SK-N-SH treated with all-trans-retinoic acid at 6 μM for 48 hours (cell line): ENCODE data around the gene NEB.

Experiments
- ATAC-seq: fragments of 200-7000 bp; cut with Tn5 transposase; 3 replicates; pipeline ENCODE4 v1.9.1; 2020; ENCODE audit warnings: mild to moderate bottlenecking, moderate library complexity
- BACH2 ChIP-seq: fragments of 250-450 bp; sonication (Bioruptor Pico); IDR thresholded peaks from 2 replicates; pipeline ENCODE4 v1.9.0; 2021; ENCODE audit warnings: mild to moderate bottlenecking, borderline replicate concordance
- CSDC2 ChIP-seq: fragments of 250-450 bp; sonication (Bioruptor Pico); IDR thresholded peaks from 2 replicates; pipeline ENCODE4 v1.5.0; 2020; ENCODE audit warnings: mild to moderate bottlenecking, moderate library complexity
- ESRRG ChIP-seq: fragments of 250-450 bp; sonication (Bioruptor Pico); IDR thresholded peaks from 2 replicates; pipeline ENCODE4 v1.6.1; 2021; ENCODE audit warnings: mild to moderate bottlenecking
- GLIS3 ChIP-seq: fragments of 250-450 bp; sonication (Bioruptor Pico); IDR thresholded peaks from 2 replicates; pipeline ENCODE4 v1.5.0; 2020; ENCODE audit warnings: mild to moderate bottlenecking, moderate library complexity
- ISL1 ChIP-seq: fragments of 250-450 bp; sonication (Bioruptor Pico); IDR thresholded peaks from 2 replicates; pipeline ENCODE4 v2.1.2; 2022; ENCODE audit warnings: mild to moderate bottlenecking, moderate library complexity
- OSR1 ChIP-seq: fragments of 250-450 bp; sonication (Bioruptor Pico); IDR thresholded peaks from 2 replicates; pipeline ENCODE4 v1.8.0; 2022; ENCODE audit warnings: moderate library complexity, mild to moderate bottlenecking, inconsistent platforms
- PPARA ChIP-seq: fragments of 250-450 bp; sonication (Bioruptor Pico); IDR thresholded peaks from 2 replicates; pipeline ENCODE4 v1.5.0; 2020; ENCODE audit warnings: mild to moderate bottlenecking, borderline replicate concordance
- SNAI2 ChIP-seq: fragments of 250-450 bp; sonication (Bioruptor Pico); IDR thresholded peaks from 2 replicates; pipeline ENCODE4 v1.5.0; 2020; ENCODE audit warnings: mild to moderate bottlenecking, moderate library complexity
- TOX ChIP-seq: fragments of 250-450 bp; sonication (Bioruptor Pico); IDR thresholded peaks from 2 replicates; pipeline ENCODE4 v1.8.0; 2021; ENCODE audit warnings: mild to moderate bottlenecking, moderate library complexity, borderline replicate concordance
- ZC3H10 ChIP-seq: fragments of 250-450 bp; sonication (Bioruptor Pico); IDR thresholded peaks from 2 replicates; pipeline ENCODE4 v1.5.1; 2021; ENCODE audit warnings: mild to moderate bottlenecking, moderate library complexity
- ZFP3 ChIP-seq: fragments of 250-450 bp; sonication (Bioruptor Pico); IDR thresholded peaks from 2 replicates; pipeline ENCODE4 v1.5.0; 2020; ENCODE audit warnings: mild to moderate bottlenecking, moderate library complexity
- ZFP30 ChIP-seq: fragments of 450-650 bp; formaldehyde crosslinking; IDR thresholded peaks from 2 replicates; pipeline ENCODE4 v1.5.0; 2022; ENCODE audit warnings: mild to moderate bottlenecking, moderate library complexity
- ZNF565 ChIP-seq: fragments of 450-650 bp; formaldehyde crosslinking; conservative IDR thresholded peaks from 2 replicates; pipeline ENCODE4 v1.5.0; 2020; ENCODE audit warnings: low read depth, mild to moderate bottlenecking, moderate library complexity
- ZNF70 ChIP-seq: fragments of 450-650 bp; formaldehyde crosslinking; IDR thresholded peaks from 2 replicates; pipeline ENCODE4 v1.5.0; 2020; ENCODE audit warnings: mild to moderate bottlenecking, moderate library complexity
- ZNF8 ChIP-seq: fragments of 450-650 bp; formaldehyde crosslinking; IDR thresholded peaks from 2 replicates; pipeline ENCODE4 v1.5.0; 2020; ENCODE audit warnings: mild to moderate bottlenecking, moderate library complexity
- TF ChIP-seq, protein P1 (sequence below): fragments of 250-450 bp; sonication (Bioruptor Pico); IDR thresholded peaks from 2 replicates; pipeline ENCODE4 v1.5.1; 2020; ENCODE audit warnings: low read depth, mild to moderate bottlenecking, moderate library complexity
- TF ChIP-seq, protein P2 (sequence below): fragments of 250-450 bp; sonication (Bioruptor Pico); IDR thresholded peaks from 2 replicates; pipeline ENCODE4 v1.8.0; 2021; ENCODE audit warnings: low read depth, mild to moderate bottlenecking, moderate library complexity, borderline replicate concordance
- TF ChIP-seq, protein P3 (sequence below): fragments of 250-450 bp; sonication (Bioruptor Pico); IDR thresholded peaks from 2 replicates; pipeline ENCODE4 v1.5.1; 2021; ENCODE audit warnings: mild to moderate bottlenecking, moderate library complexity

Gene NEB

DNA sequence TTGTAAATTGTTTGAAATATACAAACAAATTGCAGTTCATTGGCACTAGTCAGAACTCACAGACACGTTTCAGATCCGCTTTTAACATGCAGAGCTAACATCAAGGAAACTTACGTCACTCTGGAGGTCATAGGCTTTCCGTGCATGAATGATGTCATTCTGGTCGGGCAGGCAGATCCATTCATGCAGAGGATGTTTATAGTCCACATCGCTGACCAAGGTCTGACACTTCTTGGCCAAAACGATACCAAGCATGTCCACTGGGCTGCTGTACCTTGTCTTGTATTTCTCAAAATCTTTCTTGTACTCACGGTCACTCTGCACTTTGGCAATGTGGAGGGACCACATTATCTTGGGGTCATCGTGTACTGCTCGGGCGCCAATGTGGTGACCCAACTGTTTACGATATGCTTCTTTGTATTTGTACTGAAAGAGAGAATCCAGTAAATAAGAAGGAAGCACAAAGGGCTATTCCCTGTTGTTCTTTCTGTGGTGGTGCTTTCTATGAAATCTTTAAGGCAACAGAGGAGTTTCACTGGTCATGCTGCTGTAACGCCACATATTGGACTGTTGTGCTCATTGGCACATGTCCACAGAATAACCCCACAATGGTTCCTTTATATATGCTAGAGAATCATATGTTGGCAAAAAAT is 114.8 kb downstream of the NEB start:
- ATAC-seq: no peak
- TF ChIP-seq OSR1 (no peak), ZFP30 (CRISPR knock-in tag) (no peak), ISL1 (CRISPR knock-in tag) (no peak), PPARA (CRISPR knock-in tag) (no peak)

DNA sequence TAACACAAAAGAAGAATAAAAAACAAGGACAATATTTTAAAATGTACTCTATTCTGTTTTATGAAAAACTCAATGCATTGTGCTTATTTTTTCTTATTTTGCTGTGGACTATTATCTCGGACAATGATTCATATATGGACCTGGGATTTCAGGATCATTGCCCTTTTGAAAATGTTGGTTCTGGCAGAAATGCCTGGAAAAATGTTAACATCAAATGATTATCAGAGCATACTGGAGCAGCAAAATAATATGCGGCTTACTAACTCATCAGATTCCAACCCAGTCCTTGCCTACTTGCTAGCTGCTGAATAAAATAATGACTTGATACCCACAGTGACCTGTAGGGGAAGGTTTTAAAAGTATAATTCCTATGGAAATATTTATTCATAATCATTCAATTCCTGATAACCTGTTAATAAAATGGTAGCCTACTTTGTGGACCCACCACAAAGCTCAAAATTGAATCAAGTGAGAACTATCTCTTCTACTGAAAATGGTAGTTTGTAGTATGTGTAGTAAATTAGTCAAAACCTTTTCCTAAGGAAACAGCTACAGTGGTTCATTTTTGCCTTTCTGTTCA is 117.4 kb downstream of the NEB start:
- no peak for ATAC-seq
- TF ChIP-seq SNAI2 (CRISPR knock-in tag) (no peak), ZNF565 (no peak), TOX (CRISPR knock-in tag) (no peak), ZNF8 (CRISPR knock-in tag) (no peak), ZNF70 (no peak), ZFP30 (CRISPR knock-in tag) (no peak), ESRRG (CRISPR knock-in tag) (no peak)
- TF ChIP-seq, protein P1, sequence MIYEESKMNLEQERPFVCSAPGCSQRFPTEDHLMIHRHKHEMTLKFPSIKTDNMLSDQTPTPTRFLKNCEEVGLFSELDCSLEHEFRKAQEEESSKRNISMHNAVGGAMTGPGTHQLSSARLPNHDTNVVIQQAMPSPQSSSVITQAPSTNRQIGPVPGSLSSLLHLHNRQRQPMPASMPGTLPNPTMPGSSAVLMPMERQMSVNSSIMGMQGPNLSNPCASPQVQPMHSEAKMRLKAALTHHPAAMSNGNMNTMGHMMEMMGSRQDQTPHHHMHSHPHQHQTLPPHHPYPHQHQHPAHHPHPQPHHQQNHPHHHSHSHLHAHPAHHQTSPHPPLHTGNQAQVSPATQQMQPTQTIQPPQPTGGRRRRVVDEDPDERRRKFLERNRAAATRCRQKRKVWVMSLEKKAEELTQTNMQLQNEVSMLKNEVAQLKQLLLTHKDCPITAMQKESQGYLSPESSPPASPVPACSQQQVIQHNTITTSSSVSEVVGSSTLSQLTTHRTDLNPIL (CRISPR knock-in tag): no peak
- TF ChIP-seq, protein P2, sequence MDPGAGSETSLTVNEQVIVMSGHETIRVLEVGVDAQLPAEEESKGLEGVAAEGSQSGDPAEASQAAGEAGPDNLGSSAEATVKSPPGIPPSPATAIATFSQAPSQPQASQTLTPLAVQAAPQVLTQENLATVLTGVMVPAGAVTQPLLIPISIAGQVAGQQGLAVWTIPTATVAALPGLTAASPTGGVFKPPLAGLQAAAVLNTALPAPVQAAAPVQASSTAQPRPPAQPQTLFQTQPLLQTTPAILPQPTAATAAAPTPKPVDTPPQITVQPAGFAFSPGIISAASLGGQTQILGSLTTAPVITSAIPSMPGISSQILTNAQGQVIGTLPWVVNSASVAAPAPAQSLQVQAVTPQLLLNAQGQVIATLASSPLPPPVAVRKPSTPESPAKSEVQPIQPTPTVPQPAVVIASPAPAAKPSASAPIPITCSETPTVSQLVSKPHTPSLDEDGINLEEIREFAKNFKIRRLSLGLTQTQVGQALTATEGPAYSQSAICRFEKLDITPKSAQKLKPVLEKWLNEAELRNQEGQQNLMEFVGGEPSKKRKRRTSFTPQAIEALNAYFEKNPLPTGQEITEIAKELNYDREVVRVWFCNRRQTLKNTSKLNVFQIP (CRISPR knock-in tag): no peak
- TF ChIP-seq, protein P3, sequence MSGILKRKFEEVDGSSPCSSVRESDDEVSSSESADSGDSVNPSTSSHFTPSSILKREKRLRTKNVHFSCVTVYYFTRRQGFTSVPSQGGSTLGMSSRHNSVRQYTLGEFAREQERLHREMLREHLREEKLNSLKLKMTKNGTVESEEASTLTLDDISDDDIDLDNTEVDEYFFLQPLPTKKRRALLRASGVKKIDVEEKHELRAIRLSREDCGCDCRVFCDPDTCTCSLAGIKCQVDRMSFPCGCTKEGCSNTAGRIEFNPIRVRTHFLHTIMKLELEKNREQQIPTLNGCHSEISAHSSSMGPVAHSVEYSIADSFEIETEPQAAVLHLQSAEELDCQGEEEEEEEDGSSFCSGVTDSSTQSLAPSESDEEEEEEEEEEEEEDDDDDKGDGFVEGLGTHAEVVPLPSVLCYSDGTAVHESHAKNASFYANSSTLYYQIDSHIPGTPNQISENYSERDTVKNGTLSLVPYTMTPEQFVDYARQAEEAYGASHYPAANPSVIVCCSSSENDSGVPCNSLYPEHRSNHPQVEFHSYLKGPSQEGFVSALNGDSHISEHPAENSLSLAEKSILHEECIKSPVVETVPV (CRISPR knock-in tag): no peak

DNA sequence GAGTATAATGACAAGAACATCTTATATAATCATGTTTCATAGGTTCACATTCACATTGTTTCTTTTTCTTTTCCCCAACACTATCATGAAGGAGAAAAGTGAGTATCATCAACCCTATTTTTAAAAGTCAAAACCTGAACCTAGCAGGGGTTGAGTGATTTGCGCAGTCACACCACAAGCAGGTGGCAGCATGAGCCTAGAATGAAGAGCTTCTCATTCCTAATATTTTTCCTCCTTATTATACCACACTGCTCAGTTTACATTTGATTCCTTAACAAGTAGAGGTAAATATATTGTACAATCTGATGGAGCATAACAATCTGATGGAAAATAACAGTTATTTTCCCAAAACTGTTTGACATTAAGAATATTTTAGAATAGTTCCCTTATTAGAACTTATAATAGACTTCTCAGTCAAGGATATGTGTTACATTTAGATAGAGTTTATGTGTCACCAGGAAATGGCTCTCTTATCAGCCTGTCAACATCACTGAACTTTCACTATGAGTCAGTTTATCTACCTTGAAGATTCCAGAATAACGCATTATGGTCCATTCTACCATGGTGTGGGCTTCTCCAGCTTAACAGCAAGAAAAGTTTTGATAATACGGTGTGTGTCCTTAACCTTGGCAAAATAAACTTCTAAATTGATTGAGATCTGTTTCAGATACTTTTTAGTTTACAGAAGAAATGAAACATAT is 119.5 kb downstream of the NEB start:
- no peak for TF ChIP-seq CSDC2 (CRISPR knock-in tag)
- no peak for TF ChIP-seq GLIS3 (CRISPR knock-in tag)
- TF ChIP-seq ZFP3 (CRISPR knock-in tag): no peak
- TF ChIP-seq TOX (CRISPR knock-in tag): no peak
- TF ChIP-seq, protein P2 (CRISPR knock-in tag): no peak
- TF ChIP-seq ISL1 (CRISPR knock-in tag): no peak
- no peak for TF ChIP-seq ZNF565
- no peak for TF ChIP-seq PPARA (CRISPR knock-in tag)
- TF ChIP-seq, protein P1 (CRISPR knock-in tag): no peak
- TF ChIP-seq BACH2 (CRISPR knock-in tag): no peak
- TF ChIP-seq ZC3H10 (CRISPR knock-in tag): no peak
- TF ChIP-seq ZFP30 (CRISPR knock-in tag): no peak
- TF ChIP-seq, protein P3 (CRISPR knock-in tag): no peak
- TF ChIP-seq, all 23 proteins: peak for 0
- no peak for ATAC-seq
